WTC11 (cell line): ENCODE results near the gene G2E3. TPM values are rescaled to one million over a fixed set of nuclear protein-coding genes. Genes with fewer than 3 reads are reported as not detected.

Experiments
- ATAC-seq: fragments of 200-7000 bp; cut with Tn5 transposase; 2 replicates; pipeline ENCODE4 v1.10.0; 2021; ENCODE audit warnings: mild to moderate bottlenecking, moderate library complexity
- CTCF ChIA-PET: fragments of 300-600 bp; sonication (Branson Sonifier 250); formaldehyde crosslinking; loops from one replicate; lab custom pipeline; 2021; ENCODE audit warnings: antibody characterized with exemption; lab: Charles Lee
- POLR2A ChIA-PET: fragments of 350-600 bp; sonication (Branson Sonifier 250); formaldehyde crosslinking; loops from one replicate; lab custom pipeline; 2021; ENCODE audit warnings: antibody characterized with exemption; lab: Charles Lee
- DNase-seq: peaks from one replicate; pipeline ENCODE4 v3.0.0; 2021; ENCODE audit warnings: low spot score
- H3K27ac Mint-ChIP-seq: 2 replicates; pipeline ENCODE4 v1.8.0; 2021; ENCODE audit warnings: mixed read lengths
- H3K27me3 Mint-ChIP-seq: 2 replicates; pipeline ENCODE4 v1.8.0; 2021; ENCODE audit warnings: low read depth, mild to moderate bottlenecking, moderate library complexity, mixed read lengths
- H3K36me3 Mint-ChIP-seq: 2 replicates; pipeline ENCODE4 v1.8.0; 2021; ENCODE audit warnings: mixed read lengths
- H3K4me1 Mint-ChIP-seq: 2 replicates; pipeline ENCODE4 v1.8.0; 2022; ENCODE audit warnings: mixed read lengths
- H3K4me3 Mint-ChIP-seq: 2 replicates; pipeline ENCODE4 v1.8.0; 2021; ENCODE audit warnings: mild to moderate bottlenecking, moderate library complexity, mixed read lengths
- H3K9me3 Mint-ChIP-seq: 2 replicates; pipeline ENCODE4 v1.8.0; 2021; ENCODE audit warnings: mixed read lengths
- ATF2 ChIP-seq: sonication (generic); formaldehyde crosslinking; IDR thresholded peaks from 2 replicates; pipeline ENCODE4 v1.8.1; 2022; ENCODE audit warnings: low read depth, missing genetic modification reagents, borderline replicate concordance
- CBFB ChIP-seq: sonication (generic); formaldehyde crosslinking; IDR thresholded peaks from 2 replicates; pipeline ENCODE4 v1.8.1; 2022; ENCODE audit warnings: mild to moderate bottlenecking, low read depth, missing genetic modification reagents
- CDX4 ChIP-seq: fragments of 250-450 bp; sonication (Bioruptor Pico); IDR thresholded peaks from 2 replicates; pipeline ENCODE4 v1.9.0; 2021; ENCODE audit warnings: moderate library complexity, mild to moderate bottlenecking, inconsistent platforms, borderline replicate concordance
- CREB1 ChIP-seq: sonication (generic); formaldehyde crosslinking; IDR thresholded peaks from 2 replicates; pipeline ENCODE4 v1.8.0; 2023; ENCODE audit warnings: mild to moderate bottlenecking, missing genetic modification reagents
- EMX1 ChIP-seq: fragments of 250-450 bp; sonication (Bioruptor Pico); IDR thresholded peaks from 2 replicates; pipeline ENCODE4 v1.8.0; 2021; ENCODE audit warnings: mild to moderate bottlenecking
- GABPB1 ChIP-seq: sonication (generic); formaldehyde crosslinking; IDR thresholded peaks from 2 replicates; pipeline ENCODE4 v1.8.1; 2023; ENCODE audit warnings: mild to moderate bottlenecking, missing genetic modification reagents
- KAT7 ChIP-seq: sonication (generic); formaldehyde crosslinking; IDR thresholded peaks from 2 replicates; pipeline ENCODE4 v1.8.1; 2023; ENCODE audit warnings: missing genetic modification reagents, mild to moderate bottlenecking, borderline replicate concordance
- MAX ChIP-seq: sonication (generic); formaldehyde crosslinking; IDR thresholded peaks from 2 replicates; pipeline ENCODE4 v1.8.0; 2022; ENCODE audit warnings: mild to moderate bottlenecking, missing genetic modification reagents
- NFE2L1 ChIP-seq: sonication (generic); formaldehyde crosslinking; IDR thresholded peaks from 2 replicates; pipeline ENCODE4 v1.8.1; 2023; ENCODE audit warnings: missing genetic modification reagents
- PREB ChIP-seq: sonication (generic); formaldehyde crosslinking; IDR thresholded peaks from 2 replicates; pipeline ENCODE4 v1.8.1; 2022; ENCODE audit warnings: mild to moderate bottlenecking, missing genetic modification reagents, moderate library complexity, borderline replicate concordance
- TEAD4 ChIP-seq: sonication (generic); formaldehyde crosslinking; IDR thresholded peaks from 2 replicates; pipeline ENCODE4 v1.8.0; 2022; ENCODE audit warnings: mild to moderate bottlenecking, missing genetic modification reagents
- TP53 ChIP-seq: sonication (generic); formaldehyde crosslinking; IDR thresholded peaks from 2 replicates; pipeline ENCODE4 v1.8.1; 2023; ENCODE audit warnings: mild to moderate bottlenecking, missing genetic modification reagents
- ZBTB21 ChIP-seq: sonication (generic); formaldehyde crosslinking; IDR thresholded peaks from 2 replicates; pipeline ENCODE4 v1.8.1; 2023; ENCODE audit warnings: mild to moderate bottlenecking, missing genetic modification reagents, borderline replicate concordance
- ZNF263 ChIP-seq: sonication (generic); formaldehyde crosslinking; IDR thresholded peaks from 2 replicates; pipeline ENCODE4 v1.8.1; 2022; ENCODE audit warnings: low read depth, mild to moderate bottlenecking, moderate library complexity, missing genetic modification reagents
- ZNF416 ChIP-seq: fragments of 250-450 bp; sonication (Bioruptor Pico); IDR thresholded peaks from 2 replicates; pipeline ENCODE4 v1.9.0; 2021; ENCODE audit warnings: mild to moderate bottlenecking, inconsistent platforms
- total RNA-seq: library from RNA; stranded (reverse); gene quantifications from 3 replicates; pipeline ENCODE4 v1.2.3, GENCODE V29; 2021
- TF ChIP-seq, protein P1 (sequence below): fragments of 250-450 bp; sonication (Bioruptor Pico); IDR thresholded peaks from 2 replicates; pipeline ENCODE4 v1.9.0; 2021; ENCODE audit warnings: mild to moderate bottlenecking, borderline replicate concordance
- TF ChIP-seq, protein P2 (sequence below): sonication (generic); formaldehyde crosslinking; IDR thresholded peaks from 2 replicates; pipeline ENCODE4 v1.8.1; 2023; ENCODE audit warnings: mild to moderate bottlenecking, missing genetic modification reagents, borderline replicate concordance

The G2E3 gene
- total RNA-seq, 1 experiment from 2014 or later = 66.2 TPM

- DNase-seq (no peak), ATAC-seq (no peak)
- H3K36me3 Mint-ChIP-seq = no peaks in the 10 kb centered on the region
- H3K4me3 Mint-ChIP-seq = no peak overlapping the region
- CTCF ChIA-PET = interaction anchor here (0.7 to 1.5 kb wide), 6 partner anchors 14 to 145 kb away, joined by 3 to 5 read pairs (median 3); no protein-coding TSS in a partner anchor
- H3K27ac Mint-ChIP-seq = no peak overlapping the region
- no peaks in the 10 kb centered on the region for H3K27me3 Mint-ChIP-seq
- POLR2A ChIA-PET = no interaction called here
- no peaks in the 10 kb centered on the region for H3K9me3 Mint-ChIP-seq
- TF ChIP-seq ZNF416 (no peak), TEAD4 (CRISPR knock-in tag) (no peak), ZBTB21 (CRISPR knock-in tag) (no peak), CDX4 (CRISPR knock-in tag) (no peak), EMX1 (CRISPR knock-in tag) (no peak), MAX (CRISPR knock-in tag) (no peak), ATF2 (no peak), KAT7 (CRISPR knock-in tag) (no peak), PREB (CRISPR knock-in tag) (no peak), CREB1 (CRISPR knock-in tag) (no peak), ZNF263 (CRISPR knock-in tag) (no peak), TP53 (CRISPR knock-in tag) (no peak), GABPB1 (CRISPR knock-in tag) (no peak), CBFB (CRISPR knock-in tag) (no peak), NFE2L1 (CRISPR knock-in tag) (no peak)
- TF ChIP-seq, protein P1, sequence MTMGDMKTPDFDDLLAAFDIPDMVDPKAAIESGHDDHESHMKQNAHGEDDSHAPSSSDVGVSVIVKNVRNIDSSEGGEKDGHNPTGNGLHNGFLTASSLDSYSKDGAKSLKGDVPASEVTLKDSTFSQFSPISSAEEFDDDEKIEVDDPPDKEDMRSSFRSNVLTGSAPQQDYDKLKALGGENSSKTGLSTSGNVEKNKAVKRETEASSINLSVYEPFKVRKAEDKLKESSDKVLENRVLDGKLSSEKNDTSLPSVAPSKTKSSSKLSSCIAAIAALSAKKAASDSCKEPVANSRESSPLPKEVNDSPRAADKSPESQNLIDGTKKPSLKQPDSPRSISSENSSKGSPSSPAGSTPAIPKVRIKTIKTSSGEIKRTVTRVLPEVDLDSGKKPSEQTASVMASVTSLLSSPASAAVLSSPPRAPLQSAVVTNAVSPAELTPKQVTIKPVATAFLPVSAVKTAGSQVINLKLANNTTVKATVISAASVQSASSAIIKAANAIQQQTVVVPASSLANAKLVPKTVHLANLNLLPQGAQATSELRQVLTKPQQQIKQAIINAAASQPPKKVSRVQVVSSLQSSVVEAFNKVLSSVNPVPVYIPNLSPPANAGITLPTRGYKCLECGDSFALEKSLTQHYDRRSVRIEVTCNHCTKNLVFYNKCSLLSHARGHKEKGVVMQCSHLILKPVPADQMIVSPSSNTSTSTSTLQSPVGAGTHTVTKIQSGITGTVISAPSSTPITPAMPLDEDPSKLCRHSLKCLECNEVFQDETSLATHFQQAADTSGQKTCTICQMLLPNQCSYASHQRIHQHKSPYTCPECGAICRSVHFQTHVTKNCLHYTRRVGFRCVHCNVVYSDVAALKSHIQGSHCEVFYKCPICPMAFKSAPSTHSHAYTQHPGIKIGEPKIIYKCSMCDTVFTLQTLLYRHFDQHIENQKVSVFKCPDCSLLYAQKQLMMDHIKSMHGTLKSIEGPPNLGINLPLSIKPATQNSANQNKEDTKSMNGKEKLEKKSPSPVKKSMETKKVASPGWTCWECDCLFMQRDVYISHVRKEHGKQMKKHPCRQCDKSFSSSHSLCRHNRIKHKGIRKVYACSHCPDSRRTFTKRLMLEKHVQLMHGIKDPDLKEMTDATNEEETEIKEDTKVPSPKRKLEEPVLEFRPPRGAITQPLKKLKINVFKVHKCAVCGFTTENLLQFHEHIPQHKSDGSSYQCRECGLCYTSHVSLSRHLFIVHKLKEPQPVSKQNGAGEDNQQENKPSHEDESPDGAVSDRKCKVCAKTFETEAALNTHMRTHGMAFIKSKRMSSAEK (CRISPR knock-in tag) = no peak
- TF ChIP-seq, protein P2, sequence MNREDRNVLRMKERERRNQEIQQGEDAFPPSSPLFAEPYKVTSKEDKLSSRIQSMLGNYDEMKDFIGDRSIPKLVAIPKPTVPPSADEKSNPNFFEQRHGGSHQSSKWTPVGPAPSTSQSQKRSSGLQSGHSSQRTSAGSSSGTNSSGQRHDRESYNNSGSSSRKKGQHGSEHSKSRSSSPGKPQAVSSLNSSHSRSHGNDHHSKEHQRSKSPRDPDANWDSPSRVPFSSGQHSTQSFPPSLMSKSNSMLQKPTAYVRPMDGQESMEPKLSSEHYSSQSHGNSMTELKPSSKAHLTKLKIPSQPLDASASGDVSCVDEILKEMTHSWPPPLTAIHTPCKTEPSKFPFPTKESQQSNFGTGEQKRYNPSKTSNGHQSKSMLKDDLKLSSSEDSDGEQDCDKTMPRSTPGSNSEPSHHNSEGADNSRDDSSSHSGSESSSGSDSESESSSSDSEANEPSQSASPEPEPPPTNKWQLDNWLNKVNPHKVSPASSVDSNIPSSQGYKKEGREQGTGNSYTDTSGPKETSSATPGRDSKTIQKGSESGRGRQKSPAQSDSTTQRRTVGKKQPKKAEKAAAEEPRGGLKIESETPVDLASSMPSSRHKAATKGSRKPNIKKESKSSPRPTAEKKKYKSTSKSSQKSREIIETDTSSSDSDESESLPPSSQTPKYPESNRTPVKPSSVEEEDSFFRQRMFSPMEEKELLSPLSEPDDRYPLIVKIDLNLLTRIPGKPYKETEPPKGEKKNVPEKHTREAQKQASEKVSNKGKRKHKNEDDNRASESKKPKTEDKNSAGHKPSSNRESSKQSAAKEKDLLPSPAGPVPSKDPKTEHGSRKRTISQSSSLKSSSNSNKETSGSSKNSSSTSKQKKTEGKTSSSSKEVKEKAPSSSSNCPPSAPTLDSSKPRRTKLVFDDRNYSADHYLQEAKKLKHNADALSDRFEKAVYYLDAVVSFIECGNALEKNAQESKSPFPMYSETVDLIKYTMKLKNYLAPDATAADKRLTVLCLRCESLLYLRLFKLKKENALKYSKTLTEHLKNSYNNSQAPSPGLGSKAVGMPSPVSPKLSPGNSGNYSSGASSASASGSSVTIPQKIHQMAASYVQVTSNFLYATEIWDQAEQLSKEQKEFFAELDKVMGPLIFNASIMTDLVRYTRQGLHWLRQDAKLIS (CRISPR knock-in tag) = no peak
- H3K4me1 Mint-ChIP-seq = no peaks in the 10 kb centered on the region
Observed at GRCh38 chr14:30519961-30520360, 39.0 kb upstream of the G2E3 start.
